Measurements from ENCODE around the gene RNF115. TPM values are rescaled to one million over a fixed set of nuclear protein-coding genes. Genes with fewer than 3 reads are reported as not detected.

The RNF115 gene
- total and polyA plus RNA-seq, 2 of the 13 experiments (the other 11 are each of a cell fraction or from before 2014, with no cell fraction given), result 6.0 to 10.1 TPM

GRCh38 chr1:145845514-145846161 lies 21.7 kb upstream of the RNF115 start, which contains the start of gene NUDT17 (continued):
- TF ChIP-seq KMT2A (CRISPR knock-in tag; IDR thresholded peaks at IDR 0.05), result peak; percentile 51; the same call in 1 of the 2 replicates
- no peak for TF ChIP-seq ZNF367 (CRISPR knock-in tag; IDR thresholded peaks at IDR 0.05; ENCODE audit: borderline replicate concordance)
- TF ChIP-seq ZBTB8A (CRISPR knock-in tag; IDR thresholded peaks at IDR 0.05; ENCODE audit: borderline replicate concordance, low read depth), result no peak
- TF ChIP-seq ZNF407 (CRISPR knock-in tag; IDR thresholded peaks at IDR 0.05; ENCODE audit: not compliant biosample characterization), result no peak
- no peak for TF ChIP-seq GPN1 (CRISPR knock-in tag; IDR thresholded peaks at IDR 0.05; ENCODE audit: borderline replicate concordance)
- TF ChIP-seq GLI4 (CRISPR knock-in tag; IDR thresholded peaks at IDR 0.05; ENCODE audit: borderline replicate concordance), result no peak
- no peak for TF ChIP-seq ZBTB20 (CRISPR knock-in tag; IDR thresholded peaks at IDR 0.05; ENCODE audit: borderline replicate concordance, low read depth)
- TF ChIP-seq TFAP4 (IDR thresholded peaks at IDR 0.05; ENCODE audit: borderline replicate concordance, low read depth), result peak; percentile 38; the same call in 1 of the 2 replicates
- TF ChIP-seq HMG20A (CRISPR knock-in tag; IDR thresholded peaks at IDR 0.05; ENCODE audit: borderline replicate concordance), result no peak
- TF ChIP-seq NFKBIZ (CRISPR knock-in tag; IDR thresholded peaks at IDR 0.05), result no peak
- no peak for TF ChIP-seq HNF1A (IDR thresholded peaks at IDR 0.05; ENCODE audit: low read depth)
- peak; percentile 51; the same call in 1 of the 2 replicates for TF ChIP-seq HNF1A (CRISPR knock-in tag; IDR thresholded peaks at IDR 0.05; ENCODE audit: borderline replicate concordance)
- no peak for TF ChIP-seq FOXA1 (IDR thresholded peaks at IDR 0.05)
- TF ChIP-seq FOXA1 (CRISPR knock-in tag; IDR thresholded peaks at IDR 0.05), result no peak
- peak; percentile 56; the same call in 1 of the 2 replicates for TF ChIP-seq ZNF891 (CRISPR knock-in tag; IDR thresholded peaks at IDR 0.05)
- peak; percentile 38 for TF ChIP-seq ELF1 (CRISPR knock-in tag; IDR thresholded peaks at IDR 0.05)

Measured in HepG2 (cell line).